ENCODE data around the gene RAB9A. TPM values are rescaled to one million over a fixed set of nuclear protein-coding genes. Genes with fewer than 3 reads are reported as not detected.

RAB9A gene
- total RNA-seq, 1 donor from 2014 or later: 26.4 TPM

DNA sequence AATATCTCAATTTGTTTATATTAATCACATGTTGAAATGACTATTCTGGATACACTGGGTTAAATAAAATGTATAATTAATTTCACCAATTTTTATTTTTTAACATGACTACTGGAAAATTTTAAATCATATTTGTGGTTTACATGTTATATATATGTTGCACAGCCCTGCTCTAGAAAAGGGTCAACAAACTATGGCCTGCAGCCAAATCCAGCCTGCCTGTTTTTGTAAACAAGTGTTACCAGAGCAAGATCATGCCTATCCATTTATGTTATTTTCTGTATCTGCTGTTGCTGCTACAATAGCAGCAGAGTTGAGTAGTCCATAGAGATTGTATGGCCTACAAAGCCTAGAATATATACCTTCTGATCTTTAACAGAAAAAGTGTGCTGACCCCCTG is 34.8 kb upstream of the RAB9A start:
- Mint-ChIP-seq H3K9me3 (peaks cover 5% of the 10 kb centered on the region), H3K36me3 (no peaks in the 10 kb centered on the region), H3K4me1 (ENCODE audit: unreplicated experiment) (peaks cover 7% of the 10 kb centered on the region), H3K27ac (no peak overlapping the region), H3K27me3 (no peaks in the 10 kb centered on the region), H3K4me3 (peak overlapping the region; percentile 24)
- TF ChIP-seq, protein P1, sequence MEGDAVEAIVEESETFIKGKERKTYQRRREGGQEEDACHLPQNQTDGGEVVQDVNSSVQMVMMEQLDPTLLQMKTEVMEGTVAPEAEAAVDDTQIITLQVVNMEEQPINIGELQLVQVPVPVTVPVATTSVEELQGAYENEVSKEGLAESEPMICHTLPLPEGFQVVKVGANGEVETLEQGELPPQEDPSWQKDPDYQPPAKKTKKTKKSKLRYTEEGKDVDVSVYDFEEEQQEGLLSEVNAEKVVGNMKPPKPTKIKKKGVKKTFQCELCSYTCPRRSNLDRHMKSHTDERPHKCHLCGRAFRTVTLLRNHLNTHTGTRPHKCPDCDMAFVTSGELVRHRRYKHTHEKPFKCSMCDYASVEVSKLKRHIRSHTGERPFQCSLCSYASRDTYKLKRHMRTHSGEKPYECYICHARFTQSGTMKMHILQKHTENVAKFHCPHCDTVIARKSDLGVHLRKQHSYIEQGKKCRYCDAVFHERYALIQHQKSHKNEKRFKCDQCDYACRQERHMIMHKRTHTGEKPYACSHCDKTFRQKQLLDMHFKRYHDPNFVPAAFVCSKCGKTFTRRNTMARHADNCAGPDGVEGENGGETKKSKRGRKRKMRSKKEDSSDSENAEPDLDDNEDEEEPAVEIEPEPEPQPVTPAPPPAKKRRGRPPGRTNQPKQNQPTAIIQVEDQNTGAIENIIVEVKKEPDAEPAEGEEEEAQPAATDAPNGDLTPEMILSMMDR (conservative IDR thresholded peaks at IDR 0.05): no peak
- no peak for DNase-seq (ENCODE audit: extremely low spot score, unreplicated experiment)

DNA sequence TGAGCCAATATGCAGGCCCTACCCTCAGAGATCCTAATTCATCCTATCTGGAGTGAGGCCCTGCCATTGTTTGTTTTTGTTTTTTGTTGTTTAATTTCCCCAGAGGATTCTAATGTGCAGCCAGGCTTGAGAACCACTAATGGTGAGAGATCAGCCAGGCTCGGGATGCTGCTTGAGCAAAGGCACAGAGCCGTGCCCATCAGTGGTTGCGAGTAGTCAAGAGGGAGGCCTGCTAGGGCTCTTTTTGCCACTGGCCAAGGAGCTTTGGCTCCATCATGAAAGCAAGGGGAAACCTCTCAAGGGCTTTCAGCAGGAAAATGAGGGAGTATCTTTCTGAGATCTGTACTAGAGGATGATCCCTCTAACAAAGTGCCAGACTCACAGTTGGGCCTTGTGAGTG is 33.3 kb upstream of the RAB9A start:
- Mint-ChIP-seq H3K9me3 (peaks cover 5% of the 10 kb centered on the region), H3K4me1 (ENCODE audit: unreplicated experiment) (peaks cover 8% of the 10 kb centered on the region), H3K27me3 (no peaks in the 10 kb centered on the region), H3K36me3 (no peaks in the 10 kb centered on the region), H3K4me3 (no peak overlapping the region), H3K27ac (no peak overlapping the region)
- TF ChIP-seq, protein P1 (conservative IDR thresholded peaks at IDR 0.05): no peak
- DNase-seq (ENCODE audit: extremely low spot score, unreplicated experiment): no peak

DNA sequence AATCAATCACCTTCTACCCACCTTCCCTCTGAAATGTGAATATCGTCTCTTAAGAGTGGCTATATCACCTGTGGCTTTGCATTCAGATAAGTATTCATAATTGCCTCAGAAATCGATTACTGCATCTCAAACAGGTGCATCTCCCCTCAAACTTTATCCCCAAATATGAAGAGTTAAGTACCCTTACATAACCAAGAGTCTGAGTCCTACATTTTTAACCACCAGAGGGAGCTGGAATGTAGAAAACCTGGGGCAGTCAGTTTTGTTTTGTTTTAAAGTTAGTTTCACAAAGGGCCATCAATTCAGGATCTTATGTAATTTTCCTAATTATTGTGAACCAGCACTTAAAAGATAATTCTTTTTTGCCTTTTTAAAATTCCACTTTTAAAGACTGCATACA is 30.3 kb upstream of the RAB9A start:
- DNase-seq (ENCODE audit: extremely low spot score, unreplicated experiment): no peak
- Mint-ChIP-seq H3K36me3 (no peaks in the 10 kb centered on the region), H3K4me3 (no peak overlapping the region), H3K27ac (peak overlapping the region; percentile 64), H3K27me3 (no peaks in the 10 kb centered on the region), H3K4me1 (ENCODE audit: unreplicated experiment) (peaks cover 8% of the 10 kb centered on the region), H3K9me3 (no peaks in the 10 kb centered on the region)
- TF ChIP-seq, protein P1 (conservative IDR thresholded peaks at IDR 0.05): peak; percentile 78

DNA sequence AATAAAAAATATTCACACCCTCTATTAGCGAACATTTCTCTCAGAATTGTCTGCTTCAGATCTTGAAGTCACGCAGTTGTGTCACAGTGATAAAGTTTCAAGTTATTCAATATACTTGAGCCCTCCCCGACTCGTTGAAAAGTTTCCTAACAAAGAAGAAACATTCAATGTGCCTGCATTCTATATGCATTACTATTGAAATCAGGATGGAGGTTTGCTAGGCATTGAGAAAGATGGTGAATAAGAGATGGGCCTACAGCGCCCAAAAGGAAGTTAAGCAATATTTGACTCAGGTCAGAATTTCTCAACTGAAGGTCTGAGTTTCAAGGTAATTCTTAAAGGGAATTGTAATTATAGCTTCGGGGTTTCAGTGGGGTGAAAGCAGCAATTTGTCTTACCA is 29.9 kb upstream of the RAB9A start:
- no peak for DNase-seq (ENCODE audit: extremely low spot score, unreplicated experiment)
- peak overlapping the region; percentile 64 for H3K27ac Mint-ChIP-seq
- H3K9me3 Mint-ChIP-seq: no peaks in the 10 kb centered on the region
- H3K4me1 Mint-ChIP-seq (ENCODE audit: unreplicated experiment): peaks cover 8% of the 10 kb centered on the region
- no peak overlapping the region for H3K4me3 Mint-ChIP-seq
- H3K36me3 Mint-ChIP-seq: no peaks in the 10 kb centered on the region
- H3K27me3 Mint-ChIP-seq: no peaks in the 10 kb centered on the region
- TF ChIP-seq, protein P1 (conservative IDR thresholded peaks at IDR 0.05): no peak

DNA sequence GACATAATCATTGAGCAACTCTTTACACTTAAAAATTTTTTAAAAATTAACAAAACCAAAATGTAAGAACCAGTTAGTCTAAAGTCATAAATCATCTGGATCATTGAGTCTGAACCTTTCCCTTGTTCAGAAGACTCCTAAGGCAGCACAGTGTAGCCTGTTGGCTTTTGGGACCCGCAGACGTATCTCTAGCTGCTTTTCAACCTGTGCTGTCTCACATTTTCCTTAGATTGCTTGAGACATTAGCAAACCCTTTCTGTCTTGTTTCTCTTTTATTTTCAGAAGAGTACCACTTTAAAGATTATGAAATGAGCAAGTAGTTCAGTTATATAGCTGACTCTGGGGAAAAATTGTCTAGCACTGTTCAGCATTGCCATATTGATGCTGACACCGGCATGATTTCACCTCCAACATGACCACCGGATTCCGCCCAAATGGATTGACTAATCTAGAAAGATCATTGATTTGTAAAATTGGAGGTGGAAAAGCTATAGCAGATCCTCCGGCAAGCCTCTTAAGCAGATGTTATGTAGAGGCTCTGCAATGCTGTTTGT is 27.1 kb upstream of the RAB9A start:
- TF ChIP-seq, protein P1 (conservative IDR thresholded peaks at IDR 0.05): no peak
- Mint-ChIP-seq H3K36me3 (no peaks in the 10 kb centered on the region), H3K27me3 (no peaks in the 10 kb centered on the region), H3K4me3 (no peak overlapping the region), H3K4me1 (ENCODE audit: unreplicated experiment) (peaks cover 8% of the 10 kb centered on the region), H3K27ac (no peak overlapping the region), H3K9me3 (no peaks in the 10 kb centered on the region)
- DNase-seq (ENCODE audit: extremely low spot score, unreplicated experiment): no peak

DNA sequence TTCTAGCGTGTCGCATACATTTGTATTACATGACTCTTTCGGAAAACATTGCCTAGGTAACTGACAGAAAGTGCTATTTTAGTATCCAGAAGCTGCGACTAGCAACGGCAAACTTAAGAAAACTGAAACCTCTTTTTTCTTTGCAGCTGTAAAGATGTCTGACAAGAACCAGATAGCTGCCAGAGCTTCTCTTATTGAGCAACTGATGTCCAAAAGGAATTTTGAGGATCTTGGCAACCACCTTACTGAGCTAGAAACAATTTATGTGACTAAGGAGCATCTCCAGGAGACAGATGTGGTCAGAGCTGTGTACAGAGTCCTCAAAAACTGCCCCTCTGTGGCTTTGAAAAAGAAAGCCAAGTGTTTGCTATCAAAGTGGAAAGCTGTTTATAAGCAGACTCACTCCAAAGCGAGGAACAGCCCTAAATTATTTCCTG is 26.6 kb upstream of the RAB9A start:
- peaks cover 8% of the 10 kb centered on the region for H3K4me1 Mint-ChIP-seq (ENCODE audit: unreplicated experiment)
- TF ChIP-seq, protein P1 (conservative IDR thresholded peaks at IDR 0.05): no peak
- H3K27me3 Mint-ChIP-seq: no peaks in the 10 kb centered on the region
- no peaks in the 10 kb centered on the region for H3K36me3 Mint-ChIP-seq
- no peak overlapping the region for H3K27ac Mint-ChIP-seq
- H3K4me3 Mint-ChIP-seq: no peak overlapping the region
- no peak for DNase-seq (ENCODE audit: extremely low spot score, unreplicated experiment)
- H3K9me3 Mint-ChIP-seq: no peaks in the 10 kb centered on the region
